Upper lobe of right lung (tissue), 1 donor: ENCODE measurements around the gene CGB7. TPM values are rescaled to one million over a fixed set of nuclear protein-coding genes. Genes with fewer than 3 reads are reported as not detected.
"Not testable (repeated sequence)": the region's sequence is repeated elsewhere in the genome, so short reads cannot be mapped to it uniquely, and the experiment has no call there.

Source experiments
- ATAC-seq: fragments of 200-7000 bp; cut with Tn5 transposase; one replicate; pipeline ENCODE4 v1.9.1; 2020; ENCODE audit warnings: mild to moderate bottlenecking, moderate library complexity
- DNase-seq: peaks from one replicate; pipeline ENCODE4 v3.0.0-alpha.2; 2020
- H3K27ac ChIP-seq: fragments of 200-600 bp; one replicate; pipeline ENCODE4 v1.8.0; 2022
- H3K27me3 ChIP-seq: fragments of 200-600 bp; one replicate; pipeline ENCODE4 v1.8.0; 2022; ENCODE audit warnings: mild to moderate bottlenecking
- H3K36me3 ChIP-seq: fragments of 200-600 bp; one replicate; pipeline ENCODE4 v1.8.0; 2022
- H3K4me1 ChIP-seq: fragments of 200-600 bp; one replicate; pipeline ENCODE4 v1.8.0; 2022
- H3K4me3 ChIP-seq: fragments of 200-600 bp; one replicate; pipeline ENCODE4 v1.8.0; 2022; ENCODE audit warnings: mild to moderate bottlenecking
- H3K9me3 ChIP-seq: fragments of 200-600 bp; one replicate; pipeline ENCODE4 v1.8.0; 2022
- intact Hi-C: fragments of 100-400 bp; cut with DNase I; formaldehyde crosslinking; loops from one replicate; pipeline ENCODE4 v1.11.0; 2022
- total RNA-seq: library from RNA; stranded (reverse); fragmentation: NEBNext Ultra II Directional; extraction: Animal tissue kit (Norgen Biotek cat#: 25700); gene quantifications from one replicate; pipeline ENCODE4 v1.2.1, GENCODE V29; 2021
- TF ChIP-seq, protein P1 (sequence below): fragments of 200-600 bp; IDR thresholded peaks from one replicate; pipeline ENCODE4 v1.8.0; 2022; ENCODE audit warnings: antibody characterized with exemption
- donor health status: DM: no; HTN: yes; CAD: no; lungs with severe emphysema.

The CGB7 gene
- total RNA-seq, 1 donor from 2014 or later: 0.43 TPM

DNA sequence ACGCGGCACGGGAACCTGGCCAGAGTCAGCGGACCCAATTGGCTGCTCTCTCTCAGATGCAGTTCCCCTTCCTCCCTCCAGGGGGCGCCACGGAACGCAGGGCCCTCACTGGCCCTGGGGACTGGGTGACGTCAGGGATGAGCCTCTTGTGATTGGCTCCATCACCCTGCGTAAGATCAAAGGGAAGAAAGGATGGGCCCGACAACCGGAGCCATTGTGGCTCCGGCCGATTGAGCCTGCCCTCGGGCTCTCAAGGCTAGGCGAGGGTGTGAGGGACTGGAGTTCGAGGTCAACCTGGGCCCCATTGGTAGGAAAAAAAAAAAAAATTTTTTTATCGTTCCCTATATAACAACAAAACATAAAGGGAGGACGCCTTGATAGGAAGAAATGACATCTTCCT is 20.7 kb downstream of the CGB7 start, which contains the start of gene CGB1:
CGB1 (minus strand) TSS at position 81 of the 400 bp plus-strand sequence. CDS start 184 bp downstream, outside the sequence.
- H3K27me3 ChIP-seq, H3K4me1 ChIP-seq, DNase-seq, ATAC-seq, intact Hi-C loops, H3K9me3 ChIP-seq, H3K36me3 ChIP-seq, H3K27ac ChIP-seq, H3K4me3 ChIP-seq: not testable (repeated sequence)
- TF ChIP-seq, protein P1, sequence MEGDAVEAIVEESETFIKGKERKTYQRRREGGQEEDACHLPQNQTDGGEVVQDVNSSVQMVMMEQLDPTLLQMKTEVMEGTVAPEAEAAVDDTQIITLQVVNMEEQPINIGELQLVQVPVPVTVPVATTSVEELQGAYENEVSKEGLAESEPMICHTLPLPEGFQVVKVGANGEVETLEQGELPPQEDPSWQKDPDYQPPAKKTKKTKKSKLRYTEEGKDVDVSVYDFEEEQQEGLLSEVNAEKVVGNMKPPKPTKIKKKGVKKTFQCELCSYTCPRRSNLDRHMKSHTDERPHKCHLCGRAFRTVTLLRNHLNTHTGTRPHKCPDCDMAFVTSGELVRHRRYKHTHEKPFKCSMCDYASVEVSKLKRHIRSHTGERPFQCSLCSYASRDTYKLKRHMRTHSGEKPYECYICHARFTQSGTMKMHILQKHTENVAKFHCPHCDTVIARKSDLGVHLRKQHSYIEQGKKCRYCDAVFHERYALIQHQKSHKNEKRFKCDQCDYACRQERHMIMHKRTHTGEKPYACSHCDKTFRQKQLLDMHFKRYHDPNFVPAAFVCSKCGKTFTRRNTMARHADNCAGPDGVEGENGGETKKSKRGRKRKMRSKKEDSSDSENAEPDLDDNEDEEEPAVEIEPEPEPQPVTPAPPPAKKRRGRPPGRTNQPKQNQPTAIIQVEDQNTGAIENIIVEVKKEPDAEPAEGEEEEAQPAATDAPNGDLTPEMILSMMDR: peak; percentile 38

DNA sequence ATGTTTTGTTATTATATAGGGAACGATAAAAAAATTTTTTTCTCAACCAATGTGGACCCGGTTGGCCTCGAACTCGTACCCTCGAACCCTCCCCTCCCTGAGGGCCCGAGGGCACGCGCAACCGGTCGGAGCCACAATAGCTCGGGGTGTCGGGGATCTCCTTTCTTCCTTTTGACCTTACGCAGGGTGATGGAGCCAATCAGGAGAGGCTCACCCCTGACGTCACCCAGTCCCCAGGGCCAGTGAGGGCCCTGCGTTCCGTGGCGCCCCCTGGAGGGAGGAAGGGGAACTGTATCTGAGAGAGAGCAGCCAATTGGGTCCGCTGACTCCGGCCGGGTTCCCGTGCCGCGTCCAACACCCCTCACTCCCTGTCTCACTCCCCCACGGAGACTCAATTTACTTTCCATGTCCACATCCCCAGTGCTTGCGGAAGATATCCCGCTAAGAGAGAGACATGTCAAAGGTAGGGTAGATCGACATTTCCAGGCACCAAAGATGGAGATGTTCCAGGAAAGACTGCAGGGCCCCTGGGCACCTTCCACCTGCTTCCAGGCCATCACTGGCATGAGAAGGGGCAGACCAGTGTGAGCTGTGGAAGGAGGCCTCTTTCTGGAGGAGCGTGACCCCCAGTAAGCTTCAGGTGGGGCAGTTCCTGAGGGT is 25.8 kb downstream of the CGB7 start, which contains the start of gene CGB2:
CGB2 (plus strand) TSS at position 249 of the 660 bp plus-strand sequence; CDS start at position 455, 206 bp downstream.
- H3K27ac ChIP-seq, H3K4me1 ChIP-seq, H3K4me3 ChIP-seq, H3K36me3 ChIP-seq, H3K9me3 ChIP-seq, intact Hi-C loops, DNase-seq, H3K27me3 ChIP-seq: not testable (repeated sequence)
- TF ChIP-seq, protein P1: peak; percentile 35
- ATAC-seq: peak; percentile 29

DNA sequence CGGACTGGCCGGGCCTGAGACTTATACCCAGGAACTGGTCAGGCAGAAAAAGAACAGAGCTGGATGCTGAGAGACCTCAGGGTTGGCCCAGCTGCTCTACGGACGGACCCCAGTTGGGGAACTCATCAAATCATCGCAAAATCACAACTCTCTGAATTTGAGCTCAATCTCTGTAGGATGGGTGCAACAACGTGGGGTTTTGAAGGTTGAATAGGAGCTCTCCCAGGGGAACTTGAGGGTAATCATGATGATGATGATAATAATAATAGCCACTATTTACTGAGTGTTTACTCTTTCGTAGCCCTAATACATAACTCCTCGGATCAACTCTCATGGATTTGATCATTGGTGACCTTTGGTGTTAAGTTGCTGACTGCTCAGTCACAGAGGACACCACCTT is 27.2 kb downstream of the CGB7 start:
- H3K36me3 ChIP-seq, DNase-seq, ATAC-seq, H3K4me3 ChIP-seq, intact Hi-C loops, H3K27me3 ChIP-seq, H3K27ac ChIP-seq, H3K9me3 ChIP-seq, H3K4me1 ChIP-seq: not testable (repeated sequence)

DNA sequence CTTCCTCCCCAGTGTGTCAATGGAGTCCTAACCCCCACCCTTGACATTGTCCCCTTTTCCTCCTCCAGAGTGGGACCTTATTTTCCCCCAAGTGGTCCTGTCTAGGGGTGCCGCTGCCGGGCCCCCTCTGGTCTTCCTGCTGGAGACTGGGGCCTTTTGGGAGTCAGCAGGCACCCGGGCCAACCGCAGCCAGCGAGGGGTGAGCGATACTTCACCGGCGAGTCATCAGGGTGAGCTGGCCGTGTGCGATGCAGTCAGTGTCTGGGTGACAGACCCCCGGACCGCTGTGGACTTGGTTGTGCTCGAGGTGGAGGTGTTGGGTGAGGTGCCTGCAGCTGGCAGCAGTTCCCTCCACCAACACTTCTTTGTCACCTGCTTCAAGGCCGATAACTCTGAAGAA is 27.8 kb downstream of the CGB7 start:
- H3K4me1 ChIP-seq, H3K27ac ChIP-seq, H3K36me3 ChIP-seq, H3K27me3 ChIP-seq, DNase-seq, ATAC-seq, intact Hi-C loops, H3K9me3 ChIP-seq, H3K4me3 ChIP-seq: not testable (repeated sequence)

DNA sequence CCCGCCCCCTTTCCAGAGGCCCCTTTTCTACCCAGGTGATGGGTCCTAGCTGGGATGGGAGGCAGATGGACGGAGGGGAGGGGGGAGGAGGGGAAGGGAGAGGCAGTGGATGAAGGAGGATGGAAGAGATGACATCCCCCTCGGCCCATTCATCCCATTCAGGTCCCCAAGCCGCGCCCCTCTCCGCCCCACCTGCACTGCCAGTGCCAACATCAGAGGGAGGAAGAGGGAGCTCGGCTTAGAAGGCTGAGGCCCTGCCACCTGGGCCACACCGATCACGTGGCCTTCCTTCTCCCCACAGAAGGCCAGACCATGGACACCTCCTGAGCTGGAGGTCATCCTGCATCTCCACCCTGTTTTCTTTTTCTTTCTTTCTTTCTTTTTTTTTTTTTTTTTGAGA is 28.9 kb downstream of the CGB7 start:
- H3K4me3 ChIP-seq, H3K36me3 ChIP-seq, DNase-seq, H3K27ac ChIP-seq, H3K4me1 ChIP-seq, intact Hi-C loops, H3K9me3 ChIP-seq, H3K27me3 ChIP-seq: not testable (repeated sequence)
- peak; percentile 14 for ATAC-seq

DNA sequence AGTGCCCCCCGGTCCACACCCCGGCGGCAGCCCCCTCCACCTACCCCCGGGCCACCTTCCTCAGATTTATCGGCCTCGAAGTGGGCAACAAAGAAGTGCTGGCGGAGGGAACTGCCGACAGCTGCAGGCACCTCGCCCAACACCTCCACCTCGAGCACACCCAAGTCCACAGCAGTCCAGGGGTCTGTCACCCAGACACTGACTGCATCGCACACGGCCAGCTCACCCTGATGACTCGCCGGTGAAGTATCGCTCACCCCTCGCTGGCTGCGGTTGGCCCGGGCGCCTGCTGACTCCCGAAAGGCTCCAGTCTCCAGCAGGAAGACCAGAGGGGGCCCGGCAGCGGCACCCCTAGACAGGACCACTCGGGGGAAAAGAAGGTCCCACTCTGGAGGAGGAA is 31.9 kb downstream of the CGB7 start:
- H3K27me3 ChIP-seq, ATAC-seq, H3K36me3 ChIP-seq: not testable (repeated sequence)

DNA sequence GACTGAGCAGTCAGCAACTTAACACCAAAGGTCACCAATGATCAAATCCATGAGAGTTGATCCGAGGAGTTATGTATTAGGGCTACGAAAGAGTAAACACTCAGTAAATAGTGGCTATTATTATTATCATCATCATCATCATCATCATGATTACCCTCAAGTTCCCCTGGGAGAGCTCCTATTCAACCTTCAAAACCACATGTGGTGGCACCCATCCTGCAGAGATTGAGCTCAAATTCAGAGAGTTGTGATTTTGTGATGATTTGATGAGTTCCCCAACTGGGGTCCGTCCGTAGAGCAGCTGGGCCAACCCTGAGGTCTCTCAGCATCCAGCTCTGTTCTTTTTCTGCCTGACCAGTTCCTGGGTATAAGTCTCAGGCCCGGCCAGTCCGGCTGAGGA is 32.5 kb downstream of the CGB7 start:
- H3K36me3 ChIP-seq, ATAC-seq, H3K4me3 ChIP-seq, H3K9me3 ChIP-seq, H3K4me1 ChIP-seq, H3K27me3 ChIP-seq, DNase-seq, H3K27ac ChIP-seq, intact Hi-C loops: not testable (repeated sequence)

More for the DNA sequence above, 31.9 kb downstream of the CGB7 start:
- intact Hi-C loops, H3K9me3 ChIP-seq, H3K4me1 ChIP-seq, H3K4me3 ChIP-seq, DNase-seq, H3K27ac ChIP-seq: not testable (repeated sequence)

DNA sequence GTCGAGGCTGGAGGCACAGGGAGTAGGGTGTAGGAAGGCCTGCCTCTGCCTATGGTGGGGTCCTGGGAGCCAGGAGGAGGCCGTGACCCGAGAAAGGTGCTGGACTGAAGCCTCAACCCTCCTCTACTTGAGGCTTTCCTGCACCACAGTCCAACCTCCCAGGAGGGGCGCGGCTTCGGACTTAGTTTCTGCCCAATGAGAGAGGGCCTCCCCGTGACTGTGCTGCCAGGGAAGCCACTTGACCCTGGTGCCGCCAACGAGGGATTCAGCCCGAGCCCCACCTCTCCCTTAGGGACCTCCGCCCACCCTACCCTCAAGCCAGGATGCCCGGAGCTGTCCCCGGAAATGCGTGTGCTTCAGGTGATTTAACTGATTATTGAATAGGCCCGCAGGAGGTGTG is 33.3 kb downstream of the CGB7 start, which contains the start of gene CGB3:
CGB3 (minus strand) TSS at position 101 of the 400 bp plus-strand sequence. CDS start 362 bp downstream, outside the sequence.
- H3K36me3 ChIP-seq, H3K4me3 ChIP-seq, DNase-seq, H3K4me1 ChIP-seq, H3K9me3 ChIP-seq, H3K27me3 ChIP-seq, ATAC-seq, intact Hi-C loops, H3K27ac ChIP-seq: not testable (repeated sequence)

DNA sequence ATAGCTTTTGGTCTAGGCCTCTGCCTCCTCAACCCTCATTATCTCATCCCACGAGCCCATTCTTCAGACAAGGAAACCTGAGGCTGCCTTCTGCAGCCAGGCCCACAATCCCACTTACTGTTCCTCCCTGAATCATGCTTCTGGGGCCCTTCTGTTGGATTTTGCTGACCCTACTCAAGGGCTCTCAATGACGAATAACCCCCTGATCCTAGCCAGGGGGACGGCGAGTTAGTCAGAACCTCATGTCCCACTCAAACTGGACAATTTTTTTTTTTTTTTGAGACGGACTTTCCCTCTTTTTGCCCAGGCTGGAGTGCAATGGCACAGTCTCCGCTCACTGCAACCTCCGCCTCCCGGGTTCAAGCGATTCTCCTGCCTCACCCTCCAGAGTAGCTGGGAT is 35.4 kb downstream of the CGB7 start:
- H3K27me3 ChIP-seq: no peaks in the 10 kb centered on the region
- TF ChIP-seq, protein P1: no peak
- intact Hi-C loops: no loop called here
- no peak overlapping the region for H3K4me3 ChIP-seq
- DNase-seq (no peak), ATAC-seq (no peak)
- H3K4me1 ChIP-seq: peaks cover 26% of the 10 kb centered on the region
- no peaks in the 10 kb centered on the region for H3K36me3 ChIP-seq
- H3K27ac ChIP-seq: no peak overlapping the region
- no peaks in the 10 kb centered on the region for H3K9me3 ChIP-seq
